Hematopoietic multipotent progenitor cell treated with erythropoietin and hydrocortisone succinate and interleukin-3 and kit ligand, for 17 days (in vitro differentiated cells): ENCODE measurements around the gene SAP30.

Experiments used
- DNase-seq: peaks from one replicate; pipeline ENCODE4 v3.0.0-alpha.2; 2015; ENCODE audit warnings: low spot score

The SAP30 gene

GRCh38 chr4:173367946-173368345 lies 2.8 kb upstream of the SAP30 start:
- DNase-seq, result peak; percentile 59

GRCh38 chr4:173370130-173370476 lies 651 bp upstream of the SAP30 start:
- no peak for DNase-seq

- peak; percentile 70 for DNase-seq
Observed at GRCh38 chr4:173371292-173372192, 788 bp downstream of the SAP30 start.

GRCh38 chr4:173374588-173374987 lies 3.8 kb downstream of the SAP30 start:
- no peak for DNase-seq

GRCh38 chr4:173379929-173380328 lies 9.2 kb downstream of the SAP30 start:
- no peak for DNase-seq

GRCh38 chr4:173380987-173381386 lies 10.2 kb downstream of the SAP30 start:
- no peak for DNase-seq

- DNase-seq, result no peak
Observed at GRCh38 chr4:173381610-173382009, 10.9 kb downstream of the SAP30 start.

GRCh38 chr4:173382349-173382748 lies 11.6 kb downstream of the SAP30 start:
- no peak for DNase-seq

GRCh38 chr4:173386751-173387150 lies 16.0 kb downstream of the SAP30 start:
- DNase-seq, result no peak

- no peak for DNase-seq
Observed at GRCh38 chr4:173391701-173392100, 20.9 kb downstream of the SAP30 start.

- DNase-seq, result no peak
Observed at GRCh38 chr4:173397604-173398003, 26.9 kb downstream of the SAP30 start.

- DNase-seq, result no peak
Observed at GRCh38 chr4:173398220-173398619, 27.5 kb downstream of the SAP30 start.

- DNase-seq, result no peak
Observed at GRCh38 chr4:173398779-173399415, 28.1 kb downstream of the SAP30 start, which contains the start of gene SCRG1. SCRG1 (minus strand) TSS chr4:173399116; CDS start chr4:173391414, 7,702 bp downstream.

GRCh38 chr4:173401063-173401462 lies 30.3 kb downstream of the SAP30 start:
- no peak for DNase-seq

GRCh38 chr4:173403051-173403450 lies 32.3 kb downstream of the SAP30 start:
- DNase-seq, result no peak

GRCh38 chr4:173404296-173404865 lies 33.6 kb downstream of the SAP30 start:
- no peak for DNase-seq

GRCh38 chr4:173405840-173406606 lies 35.3 kb downstream of the SAP30 start:
- no peak for DNase-seq

- DNase-seq, result no peak
Observed at GRCh38 chr4:173410079-173410478, 39.3 kb downstream of the SAP30 start.

GRCh38 chr4:173411106-173411693 lies 40.4 kb downstream of the SAP30 start:
- no peak for DNase-seq

GRCh38 chr4:173413036-173413435 lies 42.3 kb downstream of the SAP30 start:
- DNase-seq, result no peak

GRCh38 chr4:173414456-173414855 lies 43.7 kb downstream of the SAP30 start:
- DNase-seq, result no peak

GRCh38 chr4:173415092-173415491 lies 44.3 kb downstream of the SAP30 start:
- no peak for DNase-seq
